Left hindlimb (tissue), 1 donor: Measurements from ENCODE around the gene LONRF3.

ENCODE experiments used
- DNase-seq: peaks from one replicate; pipeline ENCODE4 v3.0.0-alpha.2; 2018

Gene LONRF3

GRCh38 chrX:118974088-118974907 is at the start of gene LONRF3:
Gene LONRF3, plus strand, starts transcription at chrX:118974618. Its CDS starts 163 bp downstream, at chrX:118974781.
- DNase-seq = peak; percentile 48

DNA sequence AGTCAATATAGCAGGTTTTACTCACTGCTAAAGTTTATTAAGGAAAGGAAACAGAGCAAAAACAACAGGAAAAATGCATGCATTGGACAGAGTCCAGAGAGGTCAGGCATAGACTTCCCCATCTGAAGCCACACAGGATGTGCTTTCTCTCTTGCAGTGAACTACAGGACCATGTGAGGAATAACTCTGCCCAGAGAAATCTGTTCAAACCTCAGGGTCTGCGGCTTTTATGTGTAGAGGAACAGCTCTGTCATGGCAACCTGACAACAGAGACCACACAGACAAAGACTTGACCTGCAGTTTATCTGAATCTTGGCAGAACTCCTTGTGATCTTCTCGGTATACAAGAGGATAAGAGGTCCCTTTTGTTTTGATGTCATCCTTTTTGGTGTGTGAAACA is 46.3 kb upstream of the LONRF3 start:
- DNase-seq = peak; percentile 19

GRCh38 chrX:118935352-118935751 is 39.1 kb upstream of the LONRF3 start:
- no peak for DNase-seq

DNA sequence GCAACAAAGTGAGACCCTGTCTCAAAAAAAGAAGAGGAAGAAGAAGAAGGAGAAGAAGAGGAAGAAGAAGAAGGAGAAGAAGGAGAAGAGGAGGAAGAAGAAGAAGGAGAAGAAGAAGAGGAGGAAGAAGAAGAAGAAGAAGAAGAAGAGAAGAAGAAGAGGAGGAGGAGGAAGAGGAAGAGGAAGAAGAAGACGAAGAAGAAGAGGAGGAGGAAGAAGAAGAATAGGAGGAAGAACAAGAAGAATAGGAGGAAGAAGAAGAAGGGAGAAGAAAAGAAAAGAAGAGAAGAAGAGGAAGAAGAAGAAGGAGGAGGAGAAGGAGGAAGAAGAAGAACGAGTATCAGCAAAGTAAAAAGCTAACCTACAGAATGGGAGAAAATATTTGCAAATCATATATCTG is 33.3 kb upstream of the LONRF3 start:
- DNase-seq = no peak

DNA sequence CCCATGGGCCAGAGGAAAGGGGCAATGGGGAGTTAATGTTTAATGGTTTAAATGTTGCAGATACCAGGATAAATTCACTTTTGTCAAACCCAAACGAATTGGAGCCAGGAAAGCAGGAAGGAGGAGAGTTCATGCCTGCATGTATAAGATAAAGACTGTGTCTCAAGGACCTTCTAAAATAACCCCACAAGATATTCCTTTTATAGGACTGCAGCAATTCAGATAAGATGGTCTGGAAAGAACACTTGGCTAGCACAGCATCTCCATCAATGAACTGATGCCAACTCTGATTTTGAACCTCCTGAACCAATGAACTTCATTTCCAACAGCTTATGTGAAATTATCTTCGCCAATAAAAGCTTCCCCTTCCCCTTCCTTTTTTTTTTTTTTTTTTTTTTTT is 31.3 kb upstream of the LONRF3 start:
- DNase-seq = no peak

- no peak for DNase-seq
Observed at GRCh38 chrX:118945921-118946320, 28.5 kb upstream of the LONRF3 start.

GRCh38 chrX:118948270-118948669 is 26.1 kb upstream of the LONRF3 start:
- DNase-seq = no peak

GRCh38 chrX:118961866-118962560 is 12.4 kb upstream of the LONRF3 start:
- no peak for DNase-seq

DNA sequence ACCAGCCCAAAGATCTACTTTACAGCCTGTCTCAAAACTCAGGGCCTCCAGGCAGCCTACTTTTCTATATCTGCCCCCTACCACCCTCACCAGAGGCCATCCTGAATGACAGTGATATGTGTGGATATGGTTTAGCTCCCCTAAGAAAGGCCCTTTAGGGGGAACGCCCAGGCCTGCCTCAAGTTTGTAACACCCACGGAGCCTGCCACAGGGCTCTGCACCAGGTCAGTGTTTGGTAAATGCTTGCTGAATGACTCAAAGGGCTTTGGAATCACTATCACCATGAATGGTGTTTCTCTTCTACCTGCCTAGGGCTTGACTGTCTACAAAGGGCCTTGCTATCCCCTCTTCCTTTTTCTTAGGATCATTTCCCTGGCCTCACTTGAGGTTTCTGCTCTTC is 11.3 kb upstream of the LONRF3 start:
- no peak for DNase-seq

DNA sequence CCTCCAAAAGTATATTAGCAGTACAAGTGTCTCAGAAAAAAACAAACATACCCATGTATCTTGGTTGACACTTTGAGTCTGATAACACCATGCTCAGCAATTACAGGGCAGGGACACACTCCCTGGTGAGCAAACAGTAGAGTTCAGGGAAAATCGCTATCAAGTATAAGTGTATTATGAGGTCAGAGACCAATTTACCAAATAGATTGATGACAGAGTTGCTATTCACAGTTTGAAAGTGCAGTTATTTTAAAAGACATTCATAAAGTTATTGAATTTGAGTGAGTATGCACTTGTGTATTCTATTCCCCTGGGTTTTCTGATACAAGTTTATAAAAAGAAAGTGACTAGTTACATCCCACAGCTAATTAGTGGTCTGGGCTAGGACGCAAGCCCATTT is 10.2 kb upstream of the LONRF3 start:
- no peak for DNase-seq

GRCh38 chrX:118965395-118965794 is 9.0 kb upstream of the LONRF3 start:
- no peak for DNase-seq

GRCh38 chrX:118968031-118968430 is 6.4 kb upstream of the LONRF3 start:
- DNase-seq = no peak

GRCh38 chrX:118971552-118971951 is 2.9 kb upstream of the LONRF3 start:
- no peak for DNase-seq

DNA sequence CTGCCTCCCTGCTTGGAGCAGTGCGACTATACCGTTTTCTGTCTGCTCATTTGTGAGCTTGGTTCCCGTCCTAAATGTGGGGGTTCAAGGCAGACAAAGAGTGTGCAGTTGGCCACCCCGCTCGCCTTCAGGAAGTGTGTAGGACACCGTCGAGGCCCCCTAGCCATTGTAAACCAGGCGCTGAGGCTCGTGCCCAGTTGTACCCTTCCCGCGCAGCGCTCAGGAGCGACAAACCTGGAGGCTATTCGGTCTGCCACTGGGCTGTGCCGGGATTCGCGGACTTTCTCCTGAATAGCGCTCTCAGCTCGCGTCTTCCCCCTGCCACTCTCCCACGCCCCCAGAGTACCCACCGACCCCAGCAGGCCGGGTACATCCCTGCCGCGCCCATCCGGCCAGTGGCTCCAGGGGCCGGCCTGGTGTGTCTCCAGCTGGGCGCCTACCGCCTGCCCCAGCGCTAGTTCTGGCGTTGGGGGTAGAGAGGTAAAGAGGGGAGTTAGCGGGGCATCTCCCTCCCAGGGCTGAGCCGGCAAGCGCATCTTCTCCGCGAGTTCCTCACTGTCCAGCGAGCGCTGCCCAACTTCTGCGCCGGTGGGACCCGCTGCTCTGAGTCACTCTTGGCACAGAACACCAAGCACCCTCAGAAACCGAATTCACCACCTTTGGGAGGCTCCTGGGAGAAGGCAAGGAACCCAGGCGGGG is 880 bp upstream of the LONRF3 start:
- DNase-seq = no peak

- peak; percentile 38 for DNase-seq
Observed at GRCh38 chrX:118974908-118975671, 672 bp downstream of the LONRF3 start.

DNA sequence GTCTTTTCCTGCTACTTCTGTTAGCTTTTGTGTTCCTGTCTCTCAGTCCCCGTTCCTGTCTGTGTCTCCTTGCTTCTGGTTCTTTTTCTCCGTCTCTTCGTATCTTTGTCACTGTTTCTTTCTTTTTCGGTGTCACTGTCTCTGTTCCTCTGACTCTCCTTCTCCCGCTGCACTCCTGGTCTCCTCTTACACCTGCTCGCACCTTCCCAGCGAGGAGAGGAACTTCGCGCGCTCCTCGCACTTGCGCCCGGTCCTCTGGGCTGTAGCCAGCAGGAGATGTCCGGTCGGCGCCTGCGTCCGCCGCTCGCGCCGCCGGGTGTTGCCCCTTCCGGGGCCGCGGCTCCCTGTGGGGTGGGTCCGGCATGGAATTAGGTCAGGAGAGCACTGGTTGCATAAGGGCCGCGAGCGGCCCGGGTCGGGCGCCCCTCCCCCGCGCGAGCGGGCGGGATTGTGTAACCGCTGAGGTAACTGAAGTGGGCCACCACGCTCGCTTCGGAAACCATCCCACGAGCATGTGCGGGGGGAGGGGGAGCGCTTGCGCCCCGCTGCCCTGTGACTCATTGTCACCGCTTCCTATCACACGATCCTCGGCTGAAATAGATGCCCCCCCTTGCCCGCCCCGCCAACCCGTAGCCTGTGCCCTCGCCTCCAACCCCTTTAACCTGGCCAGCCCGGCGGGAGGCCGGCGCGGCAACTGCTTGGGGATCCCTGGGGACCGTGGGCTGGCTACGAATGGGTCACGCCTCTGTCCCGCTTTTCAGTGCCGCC is 1.6 kb downstream of the LONRF3 start:
- DNase-seq = peak; percentile 32

- no peak for DNase-seq
Observed at GRCh38 chrX:118976599-118977340, 2.4 kb downstream of the LONRF3 start.

DNA sequence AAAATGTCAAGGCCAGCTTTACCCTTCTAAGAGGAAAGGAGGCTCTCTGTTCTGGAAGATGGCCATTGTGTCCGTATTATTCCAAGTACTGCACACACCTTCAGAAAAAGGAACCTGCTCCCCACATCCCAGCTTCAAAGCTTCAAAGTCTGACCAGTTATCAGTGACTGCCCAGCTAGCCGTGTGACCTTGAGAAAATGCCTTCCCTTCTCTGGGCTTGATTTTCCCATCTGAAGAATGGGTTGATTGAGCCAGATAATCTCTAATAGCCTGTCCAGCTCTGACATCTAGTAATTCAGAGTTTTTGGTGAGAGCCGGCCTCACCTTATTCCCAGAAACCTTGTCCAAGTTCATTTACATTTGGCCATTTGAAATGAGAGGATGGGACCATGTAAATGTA is 3.0 kb downstream of the LONRF3 start:
- no peak for DNase-seq

GRCh38 chrX:118978451-118978850 is 4.0 kb downstream of the LONRF3 start:
- no peak for DNase-seq

DNA sequence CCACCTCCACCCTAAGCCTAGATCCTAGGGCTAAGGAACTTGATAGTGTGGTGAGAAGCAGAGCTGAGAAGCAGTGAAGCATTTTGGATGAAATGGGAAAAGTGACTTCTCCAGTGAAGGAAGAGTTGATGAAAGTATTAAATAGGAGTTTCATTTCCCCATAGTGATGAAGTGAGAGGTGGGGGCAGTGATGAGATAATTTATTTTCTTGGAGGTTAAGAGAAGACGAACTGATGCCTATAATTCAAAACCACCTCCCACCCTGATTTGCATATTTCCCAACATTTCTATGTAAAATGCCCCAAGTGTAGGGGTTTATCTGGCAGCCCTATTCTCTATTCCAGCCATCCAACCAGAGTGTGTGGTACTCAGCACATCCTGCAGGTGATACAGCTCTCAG is 6.3 kb downstream of the LONRF3 start:
- DNase-seq = no peak

DNA sequence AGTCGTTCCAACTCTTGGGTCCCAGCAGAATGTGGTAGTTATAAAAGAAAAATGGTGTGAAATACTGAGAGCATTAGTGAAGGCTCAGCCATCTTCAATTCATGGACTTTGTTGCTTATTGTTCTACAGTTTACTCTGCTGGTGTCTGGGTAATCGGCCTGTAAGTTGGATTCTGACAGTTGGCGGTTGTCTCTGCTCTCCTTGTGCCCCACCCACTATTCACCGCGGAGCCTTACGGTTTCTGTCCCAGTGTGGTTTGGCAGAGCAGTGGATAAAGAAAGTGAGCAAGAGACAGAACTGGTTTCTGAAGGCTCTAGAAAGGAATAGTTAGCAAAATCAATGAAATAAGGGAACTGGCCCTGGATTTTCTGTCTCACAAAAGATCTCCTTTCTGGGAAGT is 9.1 kb downstream of the LONRF3 start:
- DNase-seq = no peak
